ENCODE data around the gene TMEM14A.

The TMEM14A gene, protein sequence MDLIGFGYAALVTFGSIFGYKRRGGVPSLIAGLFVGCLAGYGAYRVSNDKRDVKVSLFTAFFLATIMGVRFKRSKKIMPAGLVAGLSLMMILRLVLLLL

DNA sequence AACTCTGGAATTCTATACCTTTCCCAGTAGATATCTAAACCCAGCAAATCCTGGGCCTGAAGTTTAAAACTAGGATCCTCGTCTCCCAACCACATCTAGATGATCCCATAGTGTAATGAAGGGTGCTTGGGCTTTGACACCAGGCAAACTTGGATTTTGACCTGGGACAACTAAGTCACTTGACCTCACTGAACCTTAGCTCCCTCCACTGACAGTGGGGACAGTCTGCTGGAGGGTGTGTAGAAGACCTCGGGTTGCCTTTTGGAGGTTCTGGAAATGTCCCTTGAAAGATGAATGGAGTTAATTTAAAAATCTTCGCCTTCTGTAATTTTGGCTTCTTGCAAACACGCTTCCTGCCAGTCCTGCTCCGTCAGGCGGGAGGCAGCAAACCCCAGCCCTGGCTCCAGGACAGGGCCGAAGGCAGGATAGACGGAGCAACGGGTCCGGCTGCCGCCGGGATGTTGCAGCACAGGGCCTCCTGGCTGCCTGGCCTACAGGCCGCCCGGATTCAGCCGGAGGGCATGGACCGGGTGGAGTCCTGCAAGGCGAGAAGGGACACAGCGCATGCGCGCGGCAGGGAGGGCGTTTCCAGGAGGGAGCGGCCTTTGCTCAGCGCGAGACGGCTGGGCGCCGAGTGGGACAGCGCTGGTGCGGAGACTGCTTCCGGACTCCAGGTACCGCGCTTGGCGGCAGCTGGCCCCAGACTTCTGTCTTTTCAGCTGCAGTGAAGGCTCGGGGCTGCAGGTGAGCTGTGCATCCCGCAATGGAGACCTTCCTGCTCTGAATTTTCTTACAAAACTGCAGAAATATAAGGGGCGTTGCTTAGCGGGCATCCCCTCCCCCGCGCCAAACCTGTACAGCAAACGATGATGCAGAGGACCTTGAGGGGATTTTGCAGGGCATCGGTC is at the start of gene TMEM14A:
Gene TMEM14A, plus strand, starts transcription at position 612 of the 908 bp plus-strand sequence. CDS start 5,990 bp downstream, outside the sequence.
- peak; percentile 80 to 90 (median 86) for DNase-seq (ENCODE audit: low read depth in 4 of 4, low spot score in 1 of 4)

DNA sequence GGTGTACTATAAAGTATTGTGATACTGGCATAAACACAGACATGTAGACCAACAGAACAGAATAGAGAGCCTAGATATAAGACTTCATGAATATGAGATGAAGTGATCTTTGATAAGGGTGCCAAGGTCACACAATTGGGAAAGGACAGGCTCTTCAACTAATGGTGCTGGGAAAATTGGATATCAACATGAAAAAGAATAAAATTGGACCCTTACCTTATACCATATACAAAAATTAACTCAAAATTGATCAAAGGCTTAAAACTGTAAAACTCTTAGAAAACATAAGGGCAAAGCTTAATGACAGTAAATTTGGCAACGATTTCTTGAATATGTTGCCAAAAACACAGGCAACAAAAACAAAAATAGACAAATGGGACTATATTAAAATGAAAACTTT is 49.3 kb upstream of the TMEM14A start:
- DNase-seq (ENCODE audit: low read depth in 4 of 4, low spot score in 1 of 4): no peak

DNA sequence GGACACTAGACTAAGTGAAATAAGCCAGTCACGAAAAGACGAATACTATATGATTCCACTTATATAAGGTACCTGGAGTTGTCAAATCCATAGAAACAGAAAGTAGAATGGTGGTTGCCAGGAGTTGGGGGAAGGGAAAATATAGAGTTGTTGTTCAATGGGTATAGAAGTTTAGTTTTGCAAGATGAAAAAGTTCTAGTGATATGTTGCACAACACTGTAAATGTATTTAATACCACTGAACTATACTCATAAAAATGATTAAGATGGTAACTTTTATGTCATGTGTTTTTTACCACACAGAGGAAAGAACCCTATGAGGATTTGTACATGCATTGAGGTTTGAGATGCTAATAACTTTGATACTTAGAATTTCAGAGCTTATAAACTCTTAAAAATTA is 48.1 kb upstream of the TMEM14A start:
- DNase-seq (ENCODE audit: low read depth in 4 of 4, low spot score in 1 of 4): no peak

DNA sequence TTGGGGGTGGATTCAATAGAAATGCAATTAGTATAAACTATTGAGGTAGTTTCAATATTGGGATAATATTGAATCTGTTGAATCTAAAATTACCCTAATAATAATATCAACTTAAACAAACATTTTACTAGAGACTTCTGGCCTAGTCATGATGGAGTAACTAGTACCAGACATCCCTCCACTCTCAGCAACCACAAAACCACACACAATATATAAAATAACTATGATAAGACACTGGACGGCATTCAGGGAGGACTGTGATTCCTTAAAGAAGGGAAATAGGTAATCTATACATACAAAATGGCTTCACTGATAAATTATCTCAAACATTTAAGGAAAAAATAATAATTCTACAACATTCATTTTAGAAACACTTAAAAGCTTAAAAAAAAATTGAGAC is 38.9 kb upstream of the TMEM14A start:
- DNase-seq (ENCODE audit: low read depth in 4 of 4, low spot score in 1 of 4): no peak

DNA sequence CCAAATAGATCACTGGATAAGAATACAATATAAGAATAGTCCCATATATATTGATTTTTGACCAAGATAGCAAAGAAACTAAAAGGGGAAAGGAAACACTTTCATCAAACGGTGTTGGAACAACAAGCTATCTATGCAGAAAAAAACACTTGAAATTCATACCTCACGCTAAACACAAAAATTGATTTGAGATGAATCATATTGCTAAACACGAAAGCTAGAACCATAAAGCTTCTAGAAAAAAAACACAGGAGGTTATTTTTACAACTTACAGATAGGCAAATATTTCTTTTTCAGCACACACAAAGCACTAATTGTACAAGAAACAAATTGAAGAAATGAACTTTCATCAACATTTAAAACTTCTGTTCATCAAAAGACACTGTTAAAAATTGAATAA is 36.7 kb upstream of the TMEM14A start:
- DNase-seq (ENCODE audit: low read depth in 4 of 4, low spot score in 1 of 4): no peak

DNA sequence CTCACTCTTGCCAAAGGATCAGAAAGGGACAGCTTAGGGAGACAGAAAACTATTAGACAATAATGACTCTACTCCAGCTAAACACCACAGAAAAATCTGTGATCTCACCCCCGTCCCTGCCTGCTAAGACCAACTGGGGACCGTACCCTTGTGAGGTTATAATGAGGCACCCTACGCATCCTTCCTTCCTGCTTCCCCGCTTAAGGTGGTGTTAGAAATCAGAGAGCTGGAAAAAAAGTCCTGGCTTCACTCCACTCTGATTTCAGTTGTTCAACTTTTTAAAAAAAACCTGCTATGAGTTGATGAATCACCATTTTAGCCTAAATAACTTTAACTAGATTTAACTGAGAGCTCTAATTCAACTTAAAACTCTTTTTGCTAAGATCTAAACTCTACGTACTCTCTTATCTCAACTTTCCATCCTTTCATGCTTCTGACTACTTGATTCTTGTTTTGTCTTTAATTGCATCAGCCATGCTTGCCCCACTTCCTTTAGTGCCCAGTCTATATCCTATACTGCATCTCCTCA is 35.8 kb upstream of the TMEM14A start:
- peak in 1 of 4 experiments; percentile 13 for DNase-seq (ENCODE audit: low read depth in 4 of 4, low spot score in 1 of 4)

DNA sequence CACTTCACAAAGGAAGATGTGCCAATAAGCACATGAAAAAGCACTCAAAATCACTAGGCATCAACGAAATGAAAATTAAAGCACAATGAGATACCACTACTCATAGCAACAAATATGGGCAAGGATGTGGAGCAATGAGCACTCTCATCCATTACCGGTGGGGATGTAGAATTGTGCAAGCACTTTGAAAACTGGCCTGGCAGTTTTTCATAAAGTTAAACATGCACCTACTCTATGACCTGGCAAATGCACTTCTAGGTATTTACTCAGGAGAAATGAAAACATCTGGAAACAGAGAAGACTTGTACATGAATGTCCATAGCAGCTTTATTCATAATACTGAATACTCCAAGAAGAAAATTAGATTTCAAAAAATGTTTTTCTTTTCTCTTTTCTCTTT is 34.1 kb upstream of the TMEM14A start:
- no peak for DNase-seq (ENCODE audit: low read depth in 4 of 4, low spot score in 1 of 4)

DNA sequence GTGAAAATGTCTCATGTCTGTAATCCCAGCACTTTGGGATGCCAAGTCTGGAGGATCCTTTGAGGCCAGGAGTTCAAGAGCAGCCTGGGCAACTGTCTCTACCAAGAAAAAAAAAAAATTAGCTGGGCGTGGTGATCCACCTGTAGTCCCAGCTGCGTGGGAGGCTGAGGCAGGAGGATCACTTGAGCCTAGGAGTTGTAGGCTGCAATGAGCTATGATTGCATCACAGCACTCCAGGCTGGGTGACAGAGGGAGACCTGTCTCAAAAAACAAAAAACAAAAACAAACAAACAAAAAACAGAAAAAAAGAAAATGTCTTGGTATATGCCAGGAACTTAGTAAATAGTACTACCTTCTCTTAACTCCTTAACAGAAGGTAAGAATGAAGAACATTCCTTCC is 31.4 kb upstream of the TMEM14A start:
- DNase-seq (ENCODE audit: low read depth in 4 of 4, low spot score in 1 of 4): no peak

DNA sequence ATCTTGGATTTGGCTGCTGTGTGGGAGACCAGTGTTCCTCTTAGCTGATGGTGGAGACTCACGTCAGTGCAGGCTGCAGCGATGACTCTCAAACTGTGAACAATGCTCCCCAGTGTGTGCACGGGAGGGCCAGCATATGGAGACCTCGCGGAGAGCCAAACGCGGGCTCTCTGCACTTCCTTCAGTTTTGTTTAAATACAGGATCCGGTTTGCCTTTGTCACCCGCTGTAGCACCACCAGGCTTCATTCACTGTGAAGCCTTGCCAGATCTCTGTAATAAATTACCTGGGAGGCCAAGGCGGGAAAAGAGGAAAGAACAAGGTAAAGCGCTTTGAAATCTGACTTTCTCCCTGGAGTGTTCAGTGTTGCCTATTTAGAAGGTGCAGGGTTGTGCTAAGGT is 30.7 kb upstream of the TMEM14A start:
- DNase-seq (ENCODE audit: low read depth in 4 of 4, low spot score in 1 of 4): no peak

DNA sequence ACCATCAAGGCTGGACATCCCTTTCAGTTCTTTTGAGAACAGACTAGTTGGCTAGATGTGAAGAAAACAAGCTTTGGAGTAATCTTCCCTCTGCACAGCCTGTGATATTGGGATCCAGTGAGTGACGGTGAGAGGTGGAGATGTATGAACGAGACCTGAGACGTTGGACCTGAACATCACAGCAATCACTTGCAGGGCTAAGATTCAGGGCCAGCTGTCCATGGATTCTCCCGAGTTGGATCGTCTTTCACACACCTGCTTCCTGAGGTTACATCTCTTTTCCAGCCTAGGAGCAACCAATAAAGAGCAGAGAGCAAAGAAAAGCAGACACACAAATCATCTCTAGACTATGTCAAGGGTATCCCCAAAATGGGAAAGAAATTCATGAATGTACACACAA is 30.0 kb upstream of the TMEM14A start:
- no peak for DNase-seq (ENCODE audit: low read depth in 4 of 4, low spot score in 1 of 4)

DNA sequence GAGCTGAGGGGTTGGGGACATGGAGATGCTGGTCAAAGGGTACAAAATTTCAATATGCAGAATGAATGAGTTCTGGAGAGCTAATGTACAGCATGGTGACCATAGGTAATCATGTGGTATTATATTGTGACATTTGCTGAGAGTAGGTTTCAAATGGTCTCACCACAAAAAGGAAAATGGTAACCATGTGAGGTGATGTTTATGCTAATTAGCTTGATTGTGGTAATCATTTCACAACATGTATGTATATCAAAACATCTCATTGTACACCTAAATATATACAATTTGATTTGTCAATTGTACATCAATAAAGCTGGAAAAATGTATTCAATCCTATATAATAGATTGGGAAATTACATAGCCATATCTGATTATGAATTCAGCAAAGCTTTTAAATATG is 29.5 kb upstream of the TMEM14A start:
- no peak for DNase-seq (ENCODE audit: low read depth in 4 of 4, low spot score in 1 of 4)

DNA sequence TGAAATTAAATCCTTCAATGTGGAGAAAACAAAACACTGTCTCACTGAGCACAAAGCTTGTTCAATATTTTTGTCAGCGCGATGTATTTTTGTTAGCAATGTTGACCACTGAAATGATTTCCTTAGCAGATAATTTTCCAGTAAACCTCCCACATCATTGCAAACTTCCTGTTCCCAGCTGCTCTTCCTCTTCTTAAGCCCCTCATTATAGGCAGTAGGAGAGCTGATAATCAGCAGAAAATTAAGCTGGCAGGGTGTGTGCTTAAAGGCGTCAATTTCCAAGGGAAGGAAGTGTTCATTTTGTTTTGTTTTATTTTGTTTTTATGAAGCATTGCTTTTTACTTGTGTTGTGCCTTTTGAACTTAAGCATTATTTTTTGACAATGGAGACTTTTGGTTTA is 29.1 kb upstream of the TMEM14A start:
- no peak for DNase-seq (ENCODE audit: low read depth in 4 of 4, low spot score in 1 of 4)

DNA sequence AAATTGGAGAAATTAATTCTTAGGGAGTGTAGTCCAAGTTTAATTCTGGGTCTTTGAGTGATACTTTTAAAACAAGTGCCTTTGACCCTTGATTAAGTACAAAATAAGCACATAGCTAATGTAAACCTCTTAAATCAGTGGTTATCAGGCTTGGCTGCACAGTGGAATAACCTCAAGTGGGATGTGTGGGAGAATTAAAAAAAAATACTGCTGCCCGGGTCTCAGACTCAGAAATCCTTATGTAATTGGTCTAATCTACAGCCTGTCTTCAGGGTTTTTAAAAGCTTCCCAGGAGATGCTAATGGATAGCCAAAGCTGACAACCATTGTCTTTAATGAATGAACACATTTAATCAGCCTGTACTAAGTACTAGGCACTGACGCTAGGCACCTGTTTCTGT is 28.5 kb upstream of the TMEM14A start:
- no peak for DNase-seq (ENCODE audit: low read depth in 4 of 4, low spot score in 1 of 4)

DNA sequence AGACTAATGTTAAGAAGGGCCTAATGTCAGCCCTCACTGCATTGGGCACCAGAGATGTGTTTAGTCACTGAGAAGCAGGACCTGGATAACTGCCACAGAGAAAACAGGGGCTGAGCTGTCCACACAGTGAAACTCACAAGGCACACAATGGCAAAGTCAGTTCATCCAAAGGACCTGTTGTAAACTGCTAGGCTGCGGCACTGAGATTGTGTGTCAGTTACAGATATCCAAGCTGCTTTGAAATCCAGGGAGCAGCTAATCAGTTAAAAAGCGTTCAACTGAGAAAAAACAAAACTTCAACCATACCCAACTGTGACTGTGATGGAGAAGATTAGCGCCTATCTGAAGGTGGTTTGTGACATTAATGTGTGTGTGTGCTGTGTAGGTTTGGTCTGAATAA is 27.8 kb upstream of the TMEM14A start:
- no peak for DNase-seq (ENCODE audit: low read depth in 4 of 4, low spot score in 1 of 4)

DNA sequence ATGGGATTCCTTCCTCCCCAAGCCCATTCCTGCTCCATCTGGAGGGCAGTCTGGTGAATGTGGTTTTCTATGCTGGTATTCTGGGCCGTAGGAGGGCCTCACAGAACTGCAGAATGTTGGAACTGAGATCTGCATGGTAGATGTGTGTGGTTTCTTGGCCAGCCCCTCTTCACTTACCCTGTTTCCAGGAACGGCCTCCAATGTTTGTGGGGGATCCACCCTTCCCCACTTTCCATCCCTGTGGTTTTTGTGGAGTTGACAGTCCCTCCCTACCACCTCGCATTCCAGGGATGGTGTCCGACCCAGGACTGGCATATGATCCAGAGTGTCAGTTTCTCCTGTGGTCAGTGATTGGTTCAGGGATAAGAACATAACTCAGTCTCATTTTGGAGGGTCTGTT is 26.7 kb upstream of the TMEM14A start:
- DNase-seq (ENCODE audit: low read depth in 4 of 4, low spot score in 1 of 4): no peak

DNA sequence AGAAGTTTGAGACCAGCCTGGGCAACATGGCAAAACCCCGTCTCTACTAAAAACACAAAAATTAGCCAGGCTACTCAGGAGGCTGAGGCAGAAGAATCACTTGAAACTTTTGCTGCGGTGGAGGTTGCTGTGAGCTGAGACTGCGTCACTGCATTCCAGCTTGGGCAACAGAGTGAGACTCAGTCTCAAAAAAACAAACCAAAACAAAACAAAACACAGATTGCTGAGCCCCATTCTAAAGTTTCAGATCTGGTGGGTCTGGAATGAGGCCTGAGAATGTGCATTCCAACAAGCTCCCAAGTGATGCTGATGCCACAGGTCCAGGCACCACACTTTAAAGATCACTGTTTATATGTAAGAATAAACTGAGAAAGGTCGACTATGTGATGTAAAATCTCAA is 24.9 kb upstream of the TMEM14A start:
- no peak for DNase-seq (ENCODE audit: low read depth in 4 of 4, low spot score in 1 of 4)

DNA sequence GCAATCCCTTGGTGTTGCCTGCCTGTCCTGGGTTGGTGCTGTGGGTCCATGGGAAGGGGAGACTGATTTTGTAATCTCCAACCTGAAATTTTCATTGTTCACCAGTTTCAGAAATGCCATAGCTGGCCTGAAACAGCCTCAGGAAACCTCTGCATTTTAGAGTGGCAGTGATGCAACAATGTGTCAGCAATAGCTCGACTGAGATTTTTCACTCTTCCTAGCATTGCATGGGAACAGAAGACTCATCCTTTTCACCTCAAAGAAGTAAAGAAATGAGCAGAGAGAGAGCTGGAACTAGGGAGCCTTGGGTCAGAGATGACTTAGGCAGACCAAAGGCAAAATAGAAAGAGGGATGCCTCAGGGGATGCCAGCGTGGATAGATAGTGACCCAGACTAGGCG is 23.7 kb upstream of the TMEM14A start:
- DNase-seq (ENCODE audit: low read depth in 4 of 4, low spot score in 1 of 4): no peak

DNA sequence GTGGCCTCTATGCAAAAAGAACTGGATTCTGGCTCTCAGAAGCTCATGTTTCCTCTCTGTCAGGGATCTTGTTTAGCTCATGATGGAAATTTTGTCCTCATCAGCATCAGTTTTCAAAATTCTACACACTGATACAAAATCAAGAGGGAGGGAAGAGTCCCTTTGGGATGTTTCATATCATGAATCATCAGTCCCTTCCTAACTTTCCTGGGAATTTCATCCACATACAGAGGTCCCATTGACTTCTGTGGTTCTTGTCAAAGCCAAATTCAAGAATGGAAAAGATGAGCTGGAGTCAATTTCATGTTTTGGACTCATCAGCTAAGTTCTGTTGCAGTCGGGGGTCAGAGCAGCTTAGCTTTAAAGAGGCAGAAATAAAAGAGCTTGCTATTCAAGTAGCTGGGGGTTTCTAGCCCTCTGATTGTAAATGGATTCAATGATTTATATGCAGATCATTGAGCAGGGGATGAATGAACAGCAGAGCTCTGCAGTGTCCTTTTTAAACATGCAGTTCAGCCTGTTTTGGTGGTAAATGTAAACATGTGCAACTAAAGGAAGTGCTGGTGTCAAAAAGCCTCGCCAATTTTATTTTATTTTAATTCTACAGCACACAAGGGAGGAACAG is 21.3 kb upstream of the TMEM14A start:
- no peak for DNase-seq (ENCODE audit: low read depth in 4 of 4, low spot score in 1 of 4)

DNA sequence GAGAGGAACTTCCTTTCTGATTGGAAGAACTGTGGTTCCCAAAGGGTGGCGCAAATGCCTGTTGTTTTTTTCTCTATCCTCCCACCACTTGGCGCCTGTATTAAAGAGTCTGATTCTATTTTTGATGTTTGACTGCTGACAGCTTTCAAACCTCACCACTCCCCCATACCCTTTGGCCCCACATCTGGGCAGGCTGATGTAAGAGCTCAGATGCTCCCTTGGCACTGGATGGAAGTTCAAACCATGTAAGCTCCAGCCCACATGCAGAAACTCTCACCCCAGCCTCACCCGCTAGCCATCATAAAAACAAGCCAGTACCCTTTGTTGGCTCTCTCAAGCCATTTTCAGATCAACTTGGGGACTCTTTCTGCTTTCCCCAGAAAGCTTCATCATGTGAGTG is 20.0 kb upstream of the TMEM14A start:
- no peak for DNase-seq (ENCODE audit: low read depth in 4 of 4, low spot score in 1 of 4)

DNA sequence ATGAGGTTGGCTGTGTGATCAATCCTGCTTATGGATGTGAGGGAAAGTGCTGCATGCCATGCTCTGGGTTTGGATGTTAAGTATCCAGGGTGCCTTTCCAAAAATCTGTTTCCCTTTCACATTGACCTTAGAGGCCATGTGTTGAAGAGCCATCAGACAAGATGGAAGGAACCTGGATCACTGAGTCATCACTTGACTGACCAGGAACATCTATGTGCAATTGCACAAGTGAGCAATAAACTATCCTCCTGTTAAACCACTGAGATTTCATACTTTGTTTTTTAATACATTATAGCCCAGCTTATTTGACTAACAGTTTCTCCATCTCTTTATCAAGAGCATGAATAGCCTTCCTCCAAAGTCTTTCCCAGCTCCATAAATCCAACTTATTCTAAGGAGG is 17.8 kb upstream of the TMEM14A start:
- DNase-seq (ENCODE audit: low read depth in 4 of 4, low spot score in 1 of 4): no peak

DNA sequence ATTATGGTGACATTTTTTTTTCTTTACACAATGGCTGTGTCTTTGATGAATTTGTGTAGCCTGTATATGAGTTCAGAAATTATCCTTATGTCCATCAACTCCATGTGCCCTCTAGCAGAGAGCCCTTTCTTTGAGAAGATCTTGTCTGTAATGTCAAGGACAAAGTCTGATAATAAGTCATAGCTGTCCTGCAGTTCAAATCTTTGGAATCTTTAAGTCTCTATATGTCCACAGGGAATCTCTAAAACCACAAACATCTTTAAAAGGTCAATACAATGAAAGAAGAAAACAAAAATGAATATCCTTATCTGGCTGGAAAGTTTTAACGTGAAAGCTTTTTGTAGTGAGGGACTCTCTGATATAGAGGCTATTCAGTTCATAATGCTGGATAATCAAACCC is 16.9 kb upstream of the TMEM14A start:
- DNase-seq (ENCODE audit: low read depth in 4 of 4, low spot score in 1 of 4): no peak

DNA sequence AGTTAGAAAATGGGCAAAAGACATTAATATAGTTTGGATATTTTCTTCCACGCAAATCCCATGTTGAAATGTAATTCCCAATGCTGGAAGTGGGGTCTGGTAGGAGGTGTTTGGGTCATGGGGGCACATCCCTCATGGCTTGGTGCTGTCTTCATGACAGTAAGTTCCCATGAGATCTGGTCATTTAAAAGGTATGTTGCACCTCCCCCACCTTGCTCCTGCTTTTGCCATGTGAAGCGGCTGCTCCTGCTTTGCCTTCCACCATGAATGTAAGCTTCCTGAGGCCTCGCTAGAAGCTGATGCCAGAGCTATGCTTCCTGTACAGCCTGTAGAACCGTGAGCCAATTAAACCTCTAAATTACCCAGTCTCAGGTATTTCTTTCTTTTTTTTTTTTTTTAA is 16.3 kb upstream of the TMEM14A start:
- DNase-seq (ENCODE audit: low read depth in 4 of 4, low spot score in 1 of 4): no peak
